GM18868 (cell line): ENCODE measurements around the gene SF1.

ENCODE experiments used
- ATAC-seq: cut with Tn5 transposase; IDR thresholded peaks from one replicate; pipeline ENCODE4 v1.9.1; 2021; ENCODE audit warnings: mild to moderate bottlenecking, moderate library complexity; ENCODE audit not compliant: unreplicated experiment

Gene SF1

DNA sequence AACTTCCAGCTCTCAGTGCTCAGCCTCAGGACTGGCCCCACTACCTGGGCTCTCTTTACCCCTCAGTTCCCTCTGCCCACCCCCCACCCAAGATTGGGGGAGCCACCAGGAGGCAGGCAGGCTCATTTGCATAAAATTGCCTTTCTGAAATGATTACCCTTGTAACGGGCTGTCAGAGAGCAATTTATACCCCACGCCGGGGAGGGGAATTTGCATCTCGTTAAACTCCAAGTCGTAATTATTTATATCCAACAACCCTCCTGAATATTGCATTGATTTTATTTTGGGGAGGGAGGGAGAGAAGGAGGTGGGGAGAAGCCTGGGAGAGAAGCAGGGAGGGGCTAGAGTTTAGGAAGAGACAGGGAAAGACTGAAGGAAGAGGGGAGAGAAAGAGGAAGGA lies 63.7 kb downstream of the SF1 start:
- no peak for ATAC-seq
